LNCaP clone FGC (cell line): ENCODE data around the gene TSPOAP1.

Experiments
- DNase-seq: peaks from one replicate; pipeline ENCODE4 v3.0.0-alpha.2; 2011; ENCODE audit warnings: low read depth
- H3K4me3 ChIP-seq: 2 replicates; pipeline ENCODE4 v1.5.1; 2011; ENCODE audit warnings: mild to moderate bottlenecking, low read depth, low read length, control low read depth
- CTCF ChIP-seq: IDR thresholded peaks from 2 replicates; pipeline ENCODE4 v1.5.1; 2012; ENCODE audit warnings: mild to moderate bottlenecking; ENCODE audit not compliant: control insufficient read depth, insufficient read depth; ENCODE audit errors: extremely low read depth

The TSPOAP1 gene

GRCh38 chr17:58322581-58323185 lies 5.9 kb downstream of the TSPOAP1 start:
- no peak for DNase-seq
- H3K4me3 ChIP-seq: no peak overlapping the region
- no peak for TF ChIP-seq CTCF

GRCh38 chr17:58321571-58322525 lies 6.7 kb downstream of the TSPOAP1 start:
- no peak overlapping the region for H3K4me3 ChIP-seq
- no peak for DNase-seq
- TF ChIP-seq CTCF: no peak

GRCh38 chr17:58320570-58321323 lies 7.8 kb downstream of the TSPOAP1 start:
- no peak for DNase-seq
- no peak overlapping the region for H3K4me3 ChIP-seq
- no peak for TF ChIP-seq CTCF

GRCh38 chr17:58320163-58320558 lies 8.4 kb downstream of the TSPOAP1 start:
- DNase-seq: no peak
- no peak for TF ChIP-seq CTCF
- H3K4me3 ChIP-seq: no peak overlapping the region

GRCh38 chr17:58319173-58320162 lies 9.1 kb downstream of the TSPOAP1 start:
- no peak for DNase-seq
- H3K4me3 ChIP-seq: no peak overlapping the region
- no peak for TF ChIP-seq CTCF

- DNase-seq: no peak
- TF ChIP-seq CTCF: no peak
- no peak overlapping the region for H3K4me3 ChIP-seq
Measured at GRCh38 chr17:58318627-58319172, 9.9 kb downstream of the TSPOAP1 start.
